K562 treated with DMSO at 1 percent for 12 hours (cell line): Measurements from ENCODE around the gene HPSE. TPM values are rescaled to one million over a fixed set of nuclear protein-coding genes. Genes with fewer than 3 reads are reported as not detected.

Source experiments
- total RNA-seq: library from RNA; unstranded; fragments of 300-600 nt; gene quantifications from 2 replicates; pipeline ENCODE4 v1.2.3, GENCODE V29; 2022; ENCODE audit not compliant: insufficient read depth

HPSE gene
- 0.27 and 0.83 TPM in 2 replicates for total RNA-seq

GRCh38 chr4:83334425-83335241 is at the start of gene HPSE:
HPSE (minus strand) TSS chr4:83334848; CDS start chr4:83334782, 66 bp downstream.

GRCh38 chr4:83284193-83285054 is 50.2 kb downstream of the HPSE start, which contains the start of gene COQ2:
COQ2 (minus strand) TSS chr4:83284798; CDS start chr4:83284764, 34 bp downstream.

Other genes with a start within 250 kb of the HPSE start
- gene PLAC8, start 220.1 kb downstream of the HPSE start, total RNA-seq = not detected in 2 replicates
- gene COQ2, start 50.0 kb downstream of the HPSE start, total RNA-seq = 5.6 and 8.9 TPM in 2 replicates
- gene HELQ, start 121.0 kb upstream of the HPSE start, total RNA-seq = 7.0 and 13.2 TPM in 2 replicates
- 30.6 and 48.0 TPM in 2 replicates for gene MRPS18C, start 121.2 kb upstream of the HPSE start, total RNA-seq
- gene ABRAXAS1, start 150.3 kb upstream of the HPSE start, total RNA-seq = 15.5 and 38.6 TPM in 2 replicates
- 12.2 and 27.4 TPM in 2 replicates for gene GPAT3, start 201.3 kb upstream of the HPSE start, total RNA-seq